GM12878 (cell line): ENCODE data around the gene TTC32. TPM values are rescaled to one million over a fixed set of nuclear protein-coding genes. Genes with fewer than 3 reads are reported as not detected.

Experiments
- CHD4 ChIP-seq: fragments of 200-600 bp; sonication (generic); IDR thresholded peaks from 2 replicates; pipeline ENCODE4 v1.6.1; 2016; ENCODE audit warnings: mild to moderate bottlenecking
- IKZF2 ChIP-seq, 2 experiments: fragments of 450-650 bp; IDR thresholded peaks; 2 replicates each; pipeline ENCODE4 v1.6.1; 2017; ENCODE audit warnings: mild to moderate bottlenecking in 2 of 2, moderate library complexity in 2 of 2
- SREBF1 ChIP-seq: IDR thresholded peaks from 2 replicates; pipeline ENCODE4 v1.6.1; 2012; ENCODE audit warnings: mild to moderate bottlenecking, low read length
- TBL1XR1 ChIP-seq: IDR thresholded peaks from 2 replicates; pipeline ENCODE4 v1.6.1; 2012; ENCODE audit warnings: low read depth, low read length, improper control_type of control experiment
- YY1 ChIP-seq: IDR thresholded peaks from 2 replicates; pipeline ENCODE4 v1.6.1; 2011; ENCODE audit warnings: low read depth, mild to moderate bottlenecking, low read length
- polyA plus RNA-seq, 11 experiments: library from polyadenylated mRNA; depleted of rRNA in 4 of 11; unstranded in 6 of 11; stranded (reverse) in 5 of 11; fragments of >200 nt; fragmentation: Nextera tagmentation in 4 of 11; fragmentation: Illumina TruSeq in 1 of 11; extraction: Ambion mirVana in 4 of 11; extraction: Trizol in 1 of 11; gene quantifications; 1 replicate in 1 of 11; 2 replicates in 10 of 11; pipeline versions ENCODE4 v1.2.1 to v1.2.3, GENCODE V29; 2011 to 2016; ENCODE audit warnings: inconsistent platforms in 2 of 11, missing spikeins in 2 of 11, low read depth in 1 of 11
- total RNA-seq, 4 experiments: library from RNA; depleted of rRNA in 3 of 4; stranded (reverse); fragments of >200 nt in 3 of 4; fragmentation: Illumina TruSeq in 1 of 4; extraction: Trizol in 1 of 4; gene quantifications; 2 replicates each; pipeline versions ENCODE4 v1.2.1 to v1.2.3, GENCODE V29; 2013 to 2021
- TF ChIP-seq, protein P1 (sequence below): fragments of 450-650 bp; IDR thresholded peaks from 2 replicates; pipeline ENCODE4 v1.6.1; 2016; ENCODE audit warnings: mild to moderate bottlenecking
- TF ChIP-seq, protein P2 (sequence below): fragments of 450-650 bp; formaldehyde crosslinking; IDR thresholded peaks from 2 replicates; pipeline ENCODE4 v1.5.0; 2022; ENCODE audit warnings: mild to moderate bottlenecking, missing genetic modification characterization
- TF ChIP-seq, protein P3 (sequence below): fragments of 150-350 bp; IDR thresholded peaks from 2 replicates; pipeline ENCODE4 v1.6.1; 2014; ENCODE audit warnings: mild to moderate bottlenecking, low read depth, low read length

Gene TTC32
- total and polyA plus RNA-seq, 10 of the 15 experiments (the other 5 are each of a cell fraction or from before 2014, with no cell fraction given), result 11.1 to 30.0 (median 19.7) TPM

DNA sequence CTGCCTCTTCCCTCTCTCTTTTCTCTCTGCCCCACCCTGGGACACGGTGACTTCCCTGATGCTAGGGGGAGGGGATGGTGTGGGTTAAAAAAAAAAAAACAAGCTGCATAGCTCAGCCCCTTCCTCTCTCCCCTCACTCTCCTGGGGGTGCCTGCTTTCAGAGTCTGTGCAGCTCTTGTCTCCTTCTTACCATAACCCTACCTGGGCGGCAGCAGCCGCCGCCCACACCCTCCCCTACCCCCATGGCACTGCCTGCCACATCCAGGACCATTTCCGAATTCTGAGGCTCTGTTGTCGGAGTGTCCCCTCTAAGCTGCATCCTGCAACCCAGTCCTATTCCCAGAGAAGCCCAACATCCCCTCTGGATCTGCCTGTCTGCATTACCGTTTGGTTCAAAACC is 16.0 kb downstream of the TTC32 start (continued):
- TF ChIP-seq, protein P1, sequence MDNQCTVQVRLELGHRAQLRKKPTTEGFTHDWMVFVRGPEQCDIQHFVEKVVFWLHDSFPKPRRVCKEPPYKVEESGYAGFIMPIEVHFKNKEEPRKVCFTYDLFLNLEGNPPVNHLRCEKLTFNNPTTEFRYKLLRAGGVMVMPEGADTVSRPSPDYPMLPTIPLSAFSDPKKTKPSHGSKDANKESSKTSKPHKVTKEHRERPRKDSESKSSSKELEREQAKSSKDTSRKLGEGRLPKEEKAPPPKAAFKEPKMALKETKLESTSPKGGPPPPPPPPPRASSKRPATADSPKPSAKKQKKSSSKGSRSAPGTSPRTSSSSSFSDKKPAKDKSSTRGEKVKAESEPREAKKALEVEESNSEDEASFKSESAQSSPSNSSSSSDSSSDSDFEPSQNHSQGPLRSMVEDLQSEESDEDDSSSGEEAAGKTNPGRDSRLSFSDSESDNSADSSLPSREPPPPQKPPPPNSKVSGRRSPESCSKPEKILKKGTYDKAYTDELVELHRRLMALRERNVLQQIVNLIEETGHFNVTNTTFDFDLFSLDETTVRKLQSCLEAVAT, result no peak
- TF ChIP-seq SREBF1 (no peak), IKZF2 (IDR thresholded peaks at IDR 0.05) (no peak), CHD4 (no peak), YY1 (no peak), TBL1XR1 (no peak)
- TF ChIP-seq, protein P2, sequence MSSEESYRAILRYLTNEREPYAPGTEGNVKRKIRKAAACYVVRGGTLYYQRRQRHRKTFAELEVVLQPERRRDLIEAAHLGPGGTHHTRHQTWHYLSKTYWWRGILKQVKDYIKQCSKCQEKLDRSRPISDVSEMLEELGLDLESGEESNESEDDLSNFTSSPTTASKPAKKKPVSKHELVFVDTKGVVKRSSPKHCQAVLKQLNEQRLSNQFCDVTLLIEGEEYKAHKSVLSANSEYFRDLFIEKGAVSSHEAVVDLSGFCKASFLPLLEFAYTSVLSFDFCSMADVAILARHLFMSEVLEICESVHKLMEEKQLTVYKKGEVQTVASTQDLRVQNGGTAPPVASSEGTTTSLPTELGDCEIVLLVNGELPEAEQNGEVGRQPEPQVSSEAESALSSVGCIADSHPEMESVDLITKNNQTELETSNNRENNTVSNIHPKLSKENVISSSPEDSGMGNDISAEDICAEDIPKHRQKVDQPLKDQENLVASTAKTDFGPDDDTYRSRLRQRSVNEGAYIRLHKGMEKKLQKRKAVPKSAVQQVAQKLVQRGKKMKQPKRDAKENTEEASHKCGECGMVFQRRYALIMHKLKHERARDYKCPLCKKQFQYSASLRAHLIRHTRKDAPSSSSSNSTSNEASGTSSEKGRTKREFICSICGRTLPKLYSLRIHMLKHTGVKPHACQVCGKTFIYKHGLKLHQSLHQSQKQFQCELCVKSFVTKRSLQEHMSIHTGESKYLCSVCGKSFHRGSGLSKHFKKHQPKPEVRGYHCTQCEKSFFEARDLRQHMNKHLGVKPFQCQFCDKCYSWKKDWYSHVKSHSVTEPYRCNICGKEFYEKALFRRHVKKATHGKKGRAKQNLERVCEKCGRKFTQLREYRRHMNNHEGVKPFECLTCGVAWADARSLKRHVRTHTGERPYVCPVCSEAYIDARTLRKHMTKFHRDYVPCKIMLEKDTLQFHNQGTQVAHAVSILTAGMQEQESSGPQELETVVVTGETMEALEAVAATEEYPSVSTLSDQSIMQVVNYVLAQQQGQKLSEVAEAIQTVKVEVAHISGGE (CRISPR knock-in tag), result no peak
- TF ChIP-seq, protein P3, sequence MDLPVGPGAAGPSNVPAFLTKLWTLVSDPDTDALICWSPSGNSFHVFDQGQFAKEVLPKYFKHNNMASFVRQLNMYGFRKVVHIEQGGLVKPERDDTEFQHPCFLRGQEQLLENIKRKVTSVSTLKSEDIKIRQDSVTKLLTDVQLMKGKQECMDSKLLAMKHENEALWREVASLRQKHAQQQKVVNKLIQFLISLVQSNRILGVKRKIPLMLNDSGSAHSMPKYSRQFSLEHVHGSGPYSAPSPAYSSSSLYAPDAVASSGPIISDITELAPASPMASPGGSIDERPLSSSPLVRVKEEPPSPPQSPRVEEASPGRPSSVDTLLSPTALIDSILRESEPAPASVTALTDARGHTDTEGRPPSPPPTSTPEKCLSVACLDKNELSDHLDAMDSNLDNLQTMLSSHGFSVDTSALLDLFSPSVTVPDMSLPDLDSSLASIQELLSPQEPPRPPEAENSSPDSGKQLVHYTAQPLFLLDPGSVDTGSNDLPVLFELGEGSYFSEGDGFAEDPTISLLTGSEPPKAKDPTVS, result no peak
- TF ChIP-seq, all 136 proteins: peak for 0
